Prostate gland (tissue), 2 donors: Measurements from ENCODE around the gene RNF19B. TPM values are rescaled to one million over a fixed set of nuclear protein-coding genes. Genes with fewer than 3 reads are reported as not detected.
A peak's percentile ranks its signal among the peaks of the same experiment; 100 is the strongest.
"Not testable (repeated sequence)": the region's sequence is repeated elsewhere in the genome, so short reads cannot be mapped to it uniquely, and the experiment has no call there.

Experiments
- DNase-seq: peaks from one replicate; pipeline ENCODE4 v3.0.0-alpha.2; 2019; ENCODE audit warnings: low spot score
- H3K27ac ChIP-seq, 2 donors: fragments of 200-600 bp; sonication (generic); 2 replicates each; pipeline ENCODE4 v1.5.1; 2017 to 2019
- H3K27me3 ChIP-seq: fragments of 200-600 bp; sonication (generic); replicated peaks from 2 replicates; pipeline ENCODE4 v1.5.1; 2019; ENCODE audit not compliant: insufficient read depth
- H3K36me3 ChIP-seq, 2 donors: fragments of 200-600 bp; sonication (generic); 1 replicate in 1 of 2; 2 replicates in 1 of 2; pipeline versions ENCODE4 v1.5.1 to v1.8.1; 2017 to 2019
- H3K4me1 ChIP-seq: fragments of 200-600 bp; sonication (generic); replicated peaks from 2 replicates; pipeline ENCODE4 v1.5.1; 2019
- H3K4me3 ChIP-seq, 2 donors: fragments of 200-600 bp; sonication (generic); 2 replicates each; pipeline ENCODE4 v1.5.1; 2017 to 2019
- H3K9me3 ChIP-seq: fragments of 200-600 bp; sonication (generic); 2 replicates; pipeline ENCODE4 v1.5.1; 2017
- CTCF ChIP-seq, 4 experiments: fragments of 200-600 bp in 2 of 4; fragments of 450-650 bp in 2 of 4; sonication (generic) in 2 of 4; IDR thresholded peaks; 1 replicate in 3 of 4; 2 replicates in 1 of 4; pipeline ENCODE4 v1.5.1; 2016 to 2019; ENCODE audit warnings: antibody characterized with exemption in 4 of 4, mild to moderate bottlenecking in 2 of 4, moderate library complexity in 2 of 4
- POLR2A ChIP-seq: fragments of 450-650 bp; IDR thresholded peaks from one replicate; pipeline ENCODE4 v1.6.1; 2016; ENCODE audit warnings: antibody characterized with exemption, mild to moderate bottlenecking
- POLR2AphosphoS5 ChIP-seq: sonication (generic); formaldehyde crosslinking; IDR thresholded peaks from one replicate; pipeline ENCODE4 v1.6.1; 2017; ENCODE audit warnings: antibody characterized with exemption
- WGBS: methylation state at CpG from one replicate; pipeline ENCODE4 v1.1.5; 2018; 5-methylcytosine and 5-hydroxymethylcytosine counted together
- intact Hi-C: fragments of 100-400 bp; cut with DNase I; formaldehyde crosslinking; loops from one replicate; pipeline ENCODE4 v1.14.2; 2022
- total RNA-seq, 2 donors: library from RNA; depleted of rRNA; stranded (reverse); fragments of >200 nt; gene quantifications; one replicate each; pipeline ENCODE4 v1.1.0, GENCODE V29; 2016

The RNF19B gene
- total RNA-seq, 2 donors from 2014 or later: 16.7 to 77.8 TPM

- intact Hi-C loops: no loop called here
- WGBS: 93% methylated on average over 5 of the region's 5 CpGs
- Histone ChIP-seq H3K4me1 (no peaks in the 10 kb centered on the region), H3K27ac (no peak overlapping the region), H3K27me3 (no peaks in the 10 kb centered on the region), H3K9me3 (no peaks in the 10 kb centered on the region), H3K36me3 (no peaks in the 10 kb centered on the region), H3K4me3 (no peak overlapping the region)
- no peak for DNase-seq
- TF ChIP-seq POLR2AphosphoS5: no peak
- no peak for TF ChIP-seq POLR2A
- no peak for TF ChIP-seq CTCF (IDR thresholded peaks at IDR 0.05)
Measured at GRCh38 chr1:32910319-32910718, 54.3 kb downstream of the RNF19B start.

- Histone ChIP-seq H3K36me3 (no peaks in the 10 kb centered on the region), H3K27me3 (no peaks in the 10 kb centered on the region), H3K9me3 (no peaks in the 10 kb centered on the region), H3K27ac (no peak overlapping the region), H3K4me3 (no peak overlapping the region), H3K4me1 (no peaks in the 10 kb centered on the region)
- intact Hi-C loops: no loop called here
- 19% methylated on average over 4 of the region's 4 CpGs for WGBS
- no peak for DNase-seq
- TF ChIP-seq POLR2AphosphoS5: no peak
- no peak for TF ChIP-seq POLR2A
Measured at GRCh38 chr1:32907435-32907834, 57.2 kb downstream of the RNF19B start.

GRCh38 chr1:32906654-32907053, 58.0 kb downstream of the RNF19B start:
- TF ChIP-seq POLR2AphosphoS5: no peak
- Histone ChIP-seq H3K4me1 (no peaks in the 10 kb centered on the region), H3K36me3 (no peaks in the 10 kb centered on the region), H3K27me3 (no peaks in the 10 kb centered on the region), H3K9me3 (no peaks in the 10 kb centered on the region), H3K4me3 (no peak overlapping the region), H3K27ac (no peak overlapping the region)
- intact Hi-C loops: no loop called here
- no peak for DNase-seq
- 85% methylated on average over 7 of the region's 7 CpGs for WGBS

- H3K9me3 ChIP-seq, H3K36me3 ChIP-seq, H3K4me1 ChIP-seq, DNase-seq, H3K27ac ChIP-seq, H3K4me3 ChIP-seq, H3K27me3 ChIP-seq, intact Hi-C loops: not testable (repeated sequence)
- WGBS: 83% methylated on average over 10 of the region's 10 CpGs
Measured at GRCh38 chr1:32905588-32905987, 59.0 kb downstream of the RNF19B start.

- no peak for TF ChIP-seq POLR2A
- TF ChIP-seq POLR2AphosphoS5: peak; percentile 2
- H3K9me3 ChIP-seq: no peaks in the 10 kb centered on the region
- 63% methylated on average over 2 of the region's 2 CpGs for whole genome bisulfite sequencing
- no peak for DNase-seq
- H3K4me3 ChIP-seq: no peak overlapping the region
- no peaks in the 10 kb centered on the region for H3K4me1 ChIP-seq
- no peaks in the 10 kb centered on the region for H3K36me3 ChIP-seq
- intact Hi-C loops: no loop called here
- H3K27ac ChIP-seq: peak overlapping the region in 1 of 2 donors; percentile 3
- H3K27me3 ChIP-seq: no peaks in the 10 kb centered on the region
Measured at GRCh38 chr1:32904797-32905196, 59.8 kb downstream of the RNF19B start.

GRCh38 chr1:32903991-32904785, 60.4 kb downstream of the RNF19B start:
- TF ChIP-seq POLR2AphosphoS5 (peak; percentile 7), CTCF (IDR thresholded peaks at IDR 0.05) (no peak), POLR2A (no peak)
- Histone ChIP-seq H3K4me3 (no peak overlapping the region), H3K4me1 (no peaks in the 10 kb centered on the region), H3K36me3 (no peaks in the 10 kb centered on the region), H3K27me3 (no peaks in the 10 kb centered on the region), H3K27ac (peak overlapping the region in 1 of 2 donors; percentile 3), H3K9me3 (no peaks in the 10 kb centered on the region)
- no peak for DNase-seq
- WGBS: 72% methylated on average over 3 of the region's 3 CpGs
- intact Hi-C loops: no loop called here

- DNase-seq: no peak
- H3K27ac ChIP-seq: no peak overlapping the region
- TF ChIP-seq POLR2A (no peak), POLR2AphosphoS5 (no peak)
- 78% methylated on average over 6 of the region's 6 CpGs for WGBS
- no peaks in the 10 kb centered on the region for H3K4me1 ChIP-seq
- no peaks in the 10 kb centered on the region for H3K27me3 ChIP-seq
- intact Hi-C loops: no loop called here
- H3K36me3 ChIP-seq: no peaks in the 10 kb centered on the region
- H3K9me3 ChIP-seq: no peaks in the 10 kb centered on the region
- no peak overlapping the region for H3K4me3 ChIP-seq
Measured at GRCh38 chr1:32902535-32902920, 62.1 kb downstream of the RNF19B start.
